ENCODE results near the gene ZAP70.
A peak's percentile ranks its signal among the peaks of the same experiment; 100 is the strongest.
"Not testable (repeated sequence)": the region's sequence is repeated elsewhere in the genome, so short reads cannot be mapped to it uniquely, and the experiment has no call there.

Gene ZAP70

GRCh38 chr2:97697252-97698235, 15.8 kb upstream of the ZAP70 start:
- FAIRE-seq (peak; percentile 80), DNase-seq (ENCODE audit: insufficient read length, low spot score) (peak; percentile 93)

- FAIRE-seq, result no peak
- no peak for DNase-seq (ENCODE audit: insufficient read length, low spot score)
Measured at GRCh38 chr2:97698530-97698929, 14.8 kb upstream of the ZAP70 start.

GRCh38 chr2:97699765-97700444, 13.5 kb upstream of the ZAP70 start:
- FAIRE-seq (peak; percentile 66), DNase-seq (ENCODE audit: insufficient read length, low spot score) (peak; percentile 73)

GRCh38 chr2:97701186-97701585, 12.2 kb upstream of the ZAP70 start:
- FAIRE-seq (no peak), DNase-seq (ENCODE audit: insufficient read length, low spot score) (no peak)

- DNase-seq (ENCODE audit: insufficient read length, low spot score) (no peak), FAIRE-seq (no peak)
Measured at GRCh38 chr2:97701851-97702465, 11.4 kb upstream of the ZAP70 start.

- DNase-seq (ENCODE audit: insufficient read length, low spot score), result no peak
Measured at GRCh38 chr2:97702731-97703470, 10.5 kb upstream of the ZAP70 start.

GRCh38 chr2:97703741-97704140, 9.6 kb upstream of the ZAP70 start:
- DNase-seq (ENCODE audit: insufficient read length, low spot score), result no peak
- FAIRE-seq, result no peak

More at GRCh38 chr2:97702731-97703470, 10.5 kb upstream of the ZAP70 start:
- FAIRE-seq, result no peak

GRCh38 chr2:97704989-97705388, 8.4 kb upstream of the ZAP70 start:
- DNase-seq (ENCODE audit: insufficient read length, low spot score) (no peak), FAIRE-seq (no peak)

GRCh38 chr2:97706112-97706511, 7.3 kb upstream of the ZAP70 start:
- DNase-seq (ENCODE audit: insufficient read length, low spot score), result no peak
- no peak for FAIRE-seq

GRCh38 chr2:97706708-97707345, 6.5 kb upstream of the ZAP70 start:
- FAIRE-seq (no peak), DNase-seq (ENCODE audit: insufficient read length, low spot score) (no peak)

GRCh38 chr2:97707362-97708047, 5.9 kb upstream of the ZAP70 start:
- no peak for FAIRE-seq
- no peak for DNase-seq (ENCODE audit: insufficient read length, low spot score)

GRCh38 chr2:97708048-97708380, 5.4 kb upstream of the ZAP70 start:
- DNase-seq (ENCODE audit: insufficient read length, low spot score), result no peak
- FAIRE-seq, result no peak

GRCh38 chr2:97708608-97709007, 4.8 kb upstream of the ZAP70 start:
- no peak for DNase-seq (ENCODE audit: insufficient read length, low spot score)
- peak; percentile 38 for FAIRE-seq

- FAIRE-seq, result no peak
- DNase-seq (ENCODE audit: insufficient read length, low spot score), result no peak
Measured at GRCh38 chr2:97711394-97711711, 2.0 kb upstream of the ZAP70 start.

GRCh38 chr2:97712175-97712574, 1.2 kb upstream of the ZAP70 start:
- FAIRE-seq, result not testable (repeated sequence)

GRCh38 chr2:97712693-97713295, 582 bp upstream of the ZAP70 start:
- DNase-seq (ENCODE audit: insufficient read length, low spot score) (no peak), FAIRE-seq (peak; percentile 46)

More at GRCh38 chr2:97712175-97712574, 1.2 kb upstream of the ZAP70 start:
- DNase-seq (ENCODE audit: insufficient read length, low spot score), result not testable (repeated sequence)

GRCh38 chr2:97714084-97714949, 941 bp downstream of the ZAP70 start:
- DNase-seq (ENCODE audit: insufficient read length, low spot score) (no peak), FAIRE-seq (no peak)

- no peak for FAIRE-seq
- no peak for DNase-seq (ENCODE audit: insufficient read length, low spot score)
Measured at GRCh38 chr2:97714950-97715652, 1.7 kb downstream of the ZAP70 start.

Data from HTR-8/SVneo (cell line).